Measurements from ENCODE around the gene RPS28. TPM values are rescaled to one million over a fixed set of nuclear protein-coding genes. Genes with fewer than 3 reads are reported as not detected.

The RPS28 gene
- total RNA-seq, 4 donors from 2014 or later, result 172 to 357 (median 250) TPM

- peaks cover 0 to 38% of the 10 kb centered on the region in 2 donors for H3K36me3 ChIP-seq
- peak overlapping the region in 1 of 4 donors; percentile 17 for H3K27ac ChIP-seq
- H3K27me3 ChIP-seq, result no peaks in the 10 kb centered on the region
- ATAC-seq, result no peak
- TF ChIP-seq CTCF (IDR thresholded peaks at IDR 0.05), result no peak
- TF ChIP-seq POLR2AphosphoS5 (IDR thresholded peaks at IDR 0.05), result no peak
- TF ChIP-seq POLR2A (IDR thresholded peaks at IDR 0.05), result no peak
- TF ChIP-seq EP300 (IDR thresholded peaks at IDR 0.05), result no peak
- no peaks in the 10 kb centered on the region for H3K9me3 ChIP-seq
- 62% methylated on average over 4 of the region's 4 CpGs; no CpG with 5 or more reads in 1 of the 2 donors for WGBS, 2 donors (ENCODE audit: low coverage in 1 of 2)
- peaks cover 0 to 46% (median 10%) of the 10 kb centered on the region in 3 donors for H3K4me1 ChIP-seq
- H3K4me3 ChIP-seq, result no peak overlapping the region
Measured at GRCh38 chr19:8305798-8306197, 15.5 kb upstream of the RPS28 start.

GRCh38 chr19:8306235-8307054, 14.9 kb upstream of the RPS28 start:
- Histone ChIP-seq H3K4me3 (peak overlapping the region in 1 of 2 donors; percentile 72), H3K27me3 (no peaks in the 10 kb centered on the region), H3K36me3 (peaks cover 0 to 44% of the 10 kb centered on the region in 2 donors), H3K9me3 (no peaks in the 10 kb centered on the region), H3K27ac (peak overlapping the region in 3 of 4 donors; percentile 17 to 83 (median 60)), H3K4me1 (peaks cover 0 to 46% (median 10%) of the 10 kb centered on the region in 3 donors)
- ATAC-seq, result no peak
- 74% methylated on average over 6 of the region's 17 CpGs; no CpG with 5 or more reads in 1 of the 2 donors for WGBS, 2 donors (ENCODE audit: low coverage in 1 of 2)
- TF ChIP-seq CTCF (IDR thresholded peaks at IDR 0.05), result no peak

GRCh38 chr19:8307400-8307964, 13.8 kb upstream of the RPS28 start:
- peak overlapping the region in 3 of 4 donors; percentile 83 to 85 (median 83) for H3K27ac ChIP-seq
- TF ChIP-seq POLR2AphosphoS5 (IDR thresholded peaks at IDR 0.05) (no peak), CTCF (IDR thresholded peaks at IDR 0.05) (no peak), EP300 (IDR thresholded peaks at IDR 0.05) (no peak), POLR2A (IDR thresholded peaks at IDR 0.05) (no peak)
- no peak for ATAC-seq

GRCh38 chr19:8307965-8308866, 13.1 kb upstream of the RPS28 start, which contains the start of gene CD320:
CD320 (minus strand) TSS chr19:8308358; CDS start chr19:8308290, 68 bp downstream.
- TF ChIP-seq POLR2A (IDR thresholded peaks at IDR 0.05) (peak; percentile 55 to 61), EP300 (IDR thresholded peaks at IDR 0.05) (no peak), CTCF (IDR thresholded peaks at IDR 0.05) (peak in 1 of 4 experiments; percentile 10), POLR2AphosphoS5 (IDR thresholded peaks at IDR 0.05) (peak; percentile 69)
- 0 to 1% methylated on average over 1 to 8 of the region's 63 CpGs for WGBS, 2 donors (ENCODE audit: low coverage in 1 of 2)
- Histone ChIP-seq H3K27me3 (no peaks in the 10 kb centered on the region), H3K9me3 (no peaks in the 10 kb centered on the region), H3K27ac (peak within 1 kb of the TSS; percentile 30 to 85 (median 83)), H3K4me1 (peaks cover 0 to 41% (median 10%) of the 10 kb centered on the region in 3 donors), H3K4me3 (peak within 1 kb of the TSS; percentile 56 to 72), H3K36me3 (peaks cover 0 to 49% of the 10 kb centered on the region in 2 donors)
- ATAC-seq, result peak; percentile 96

More at GRCh38 chr19:8307400-8307964, 13.8 kb upstream of the RPS28 start:
- no peaks in the 10 kb centered on the region for H3K27me3 ChIP-seq
- H3K4me1 ChIP-seq, result peaks cover 0 to 43% (median 10%) of the 10 kb centered on the region in 3 donors
- peaks cover 0 to 45% of the 10 kb centered on the region in 2 donors for H3K36me3 ChIP-seq
- WGBS, 2 donors (ENCODE audit: low coverage in 1 of 2), result 5 to 14% methylated on average over 10 to 18 of the region's 24 CpGs
- H3K9me3 ChIP-seq, result no peaks in the 10 kb centered on the region
- peak overlapping the region; percentile 56 to 72 for H3K4me3 ChIP-seq

Data from gastroesophageal sphincter (tissue), 4 donors.